Activated naive CD8-positive, alpha-beta T cell treated with anti-CD3 and anti-CD28 coated beads for 36 hours (primary cell): ENCODE measurements around the gene ST8SIA1. TPM values are rescaled to one million over a fixed set of nuclear protein-coding genes. Genes with fewer than 3 reads are reported as not detected.
A peak's percentile ranks its signal among the peaks of the same experiment; 100 is the strongest.

Experiments
- DNase-seq: peaks from one replicate; pipeline ENCODE4 v3.0.0; 2021
- H3K27ac Mint-ChIP-seq: one replicate; pipeline ENCODE4 v1.8.0; 2022; ENCODE audit warnings: mild to moderate bottlenecking, moderate library complexity, mixed read lengths
- H3K27me3 Mint-ChIP-seq: one replicate; pipeline ENCODE4 v1.8.0; 2022; ENCODE audit warnings: mild to moderate bottlenecking, mixed read lengths
- H3K36me3 Mint-ChIP-seq: one replicate; pipeline ENCODE4 v1.8.0; 2021; ENCODE audit warnings: mild to moderate bottlenecking, mixed read lengths
- H3K4me1 Mint-ChIP-seq: one replicate; pipeline ENCODE4 v1.8.0; 2021; ENCODE audit warnings: mixed read lengths
- H3K4me3 Mint-ChIP-seq: one replicate; pipeline ENCODE4 v1.8.0; 2022; ENCODE audit warnings: mild to moderate bottlenecking, moderate library complexity, mixed read lengths
- H3K9me3 Mint-ChIP-seq: one replicate; pipeline ENCODE4 v1.8.0; 2022; ENCODE audit warnings: mixed read lengths
- total RNA-seq, 2 experiments: library from RNA; stranded (reverse); gene quantifications; one replicate each; pipeline ENCODE4 v1.2.3, GENCODE V29; 2021

The ST8SIA1 gene
- total RNA-seq, 2 experiments from 2014 or later: 0.28 to 0.49 TPM

DNA sequence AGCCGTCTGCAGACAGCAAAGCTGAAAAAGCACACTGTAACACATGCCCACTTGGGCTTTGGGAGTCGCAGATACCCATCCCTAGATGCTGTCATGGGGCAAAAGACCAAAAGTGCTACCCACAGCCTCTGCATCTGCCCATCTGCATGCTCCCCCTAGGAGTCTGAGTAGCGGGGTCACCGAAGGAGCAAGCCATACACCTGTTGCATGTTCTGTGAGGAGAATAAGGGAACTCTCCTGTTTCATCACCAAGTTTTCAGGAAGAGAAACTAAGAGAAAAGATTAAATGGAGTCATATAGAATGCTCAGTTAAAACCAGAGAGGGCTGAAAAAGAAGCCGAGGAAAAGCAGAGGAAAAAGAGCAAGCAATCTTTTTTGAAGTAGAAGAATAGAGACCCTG, 13.7 kb upstream of the ST8SIA1 start:
- H3K9me3 Mint-ChIP-seq: peaks cover 7% of the 10 kb centered on the region
- no peaks in the 10 kb centered on the region for H3K36me3 Mint-ChIP-seq
- H3K27me3 Mint-ChIP-seq: no peaks in the 10 kb centered on the region
- H3K4me1 Mint-ChIP-seq: no peaks in the 10 kb centered on the region
- DNase-seq: no peak
- no peak overlapping the region for H3K27ac Mint-ChIP-seq
- H3K4me3 Mint-ChIP-seq: no peak overlapping the region

DNA sequence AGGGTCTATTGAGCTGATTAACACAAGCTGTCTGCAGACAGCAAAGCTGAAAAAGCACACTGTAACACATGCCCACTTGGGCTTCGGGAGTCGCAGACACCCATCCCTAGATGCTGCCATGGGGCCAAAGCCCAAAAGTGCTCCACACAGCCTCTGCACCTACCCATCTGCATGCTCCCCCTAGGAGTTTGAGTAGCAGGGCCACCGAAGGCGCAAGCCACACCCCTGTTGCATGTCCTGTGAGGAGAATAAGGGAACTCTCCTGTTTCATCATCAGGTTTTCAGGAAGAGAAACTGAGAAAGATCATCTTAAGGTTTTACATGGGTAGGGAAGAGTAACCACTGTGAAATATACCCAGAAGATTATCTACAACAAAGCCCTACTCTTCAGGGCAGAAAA, 5.6 kb upstream of the ST8SIA1 start:
- H3K27me3 Mint-ChIP-seq: peaks cover 22% of the 10 kb centered on the region
- no peak for DNase-seq
- peaks cover 14% of the 10 kb centered on the region for H3K9me3 Mint-ChIP-seq
- no peak overlapping the region for H3K27ac Mint-ChIP-seq
- H3K36me3 Mint-ChIP-seq: peaks cover 6% of the 10 kb centered on the region
- H3K4me3 Mint-ChIP-seq: no peak overlapping the region
- H3K4me1 Mint-ChIP-seq: peaks cover 4% of the 10 kb centered on the region

DNA sequence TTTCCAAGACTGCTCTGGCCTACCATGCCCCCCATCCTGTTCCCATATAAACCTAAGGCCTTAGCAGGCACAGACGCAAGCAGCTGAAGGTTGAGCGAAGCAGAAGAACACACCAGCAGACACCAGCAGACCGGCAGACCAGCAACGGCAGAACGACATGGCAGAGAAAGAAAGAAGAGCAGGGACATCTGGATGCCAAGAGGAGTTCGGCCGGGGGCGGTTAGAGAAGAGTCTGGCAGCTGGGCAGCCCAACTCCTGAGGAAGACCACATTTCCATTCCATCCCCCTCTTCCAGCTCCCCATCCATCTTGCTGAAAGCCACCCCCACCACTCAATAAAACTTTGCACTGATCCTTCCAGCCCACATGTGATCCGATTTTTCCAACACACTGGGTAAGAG, 5.2 kb upstream of the ST8SIA1 start:
- H3K27ac Mint-ChIP-seq: no peak overlapping the region

DNA sequence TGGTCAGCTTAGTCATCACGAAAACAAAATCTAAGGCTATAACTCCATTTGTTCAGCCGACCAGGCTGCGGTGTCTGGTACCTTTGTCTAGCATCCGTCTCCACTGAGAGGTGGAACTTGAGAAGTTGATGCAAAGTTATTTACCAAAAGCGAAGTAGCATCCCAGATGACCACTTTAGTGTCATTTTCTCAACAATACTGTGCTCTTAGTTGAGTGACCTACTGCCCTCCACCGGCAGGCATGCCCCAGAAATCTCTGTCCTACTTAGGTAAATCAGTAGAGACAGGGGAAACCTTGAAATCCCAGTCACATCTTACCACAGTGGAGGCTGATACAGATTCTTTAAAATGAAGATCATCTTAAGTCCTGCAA, 1.3 kb upstream of the ST8SIA1 start:
- Mint-ChIP-seq H3K27ac (no peak overlapping the region), H3K4me1 (peaks cover 18% of the 10 kb centered on the region), H3K27me3 (peaks cover 53% of the 10 kb centered on the region), H3K9me3 (peaks cover 2% of the 10 kb centered on the region), H3K36me3 (no peaks in the 10 kb centered on the region), H3K4me3 (peak overlapping the region; percentile 86)
- no peak for DNase-seq

More for the DNA sequence above, 5.2 kb upstream of the ST8SIA1 start:
- peaks cover 14% of the 10 kb centered on the region for H3K9me3 Mint-ChIP-seq
- H3K4me1 Mint-ChIP-seq: peaks cover 7% of the 10 kb centered on the region
- DNase-seq: no peak
- H3K4me3 Mint-ChIP-seq: no peak overlapping the region
- peaks cover 27% of the 10 kb centered on the region for H3K27me3 Mint-ChIP-seq
- H3K36me3 Mint-ChIP-seq: peaks cover 6% of the 10 kb centered on the region

DNA sequence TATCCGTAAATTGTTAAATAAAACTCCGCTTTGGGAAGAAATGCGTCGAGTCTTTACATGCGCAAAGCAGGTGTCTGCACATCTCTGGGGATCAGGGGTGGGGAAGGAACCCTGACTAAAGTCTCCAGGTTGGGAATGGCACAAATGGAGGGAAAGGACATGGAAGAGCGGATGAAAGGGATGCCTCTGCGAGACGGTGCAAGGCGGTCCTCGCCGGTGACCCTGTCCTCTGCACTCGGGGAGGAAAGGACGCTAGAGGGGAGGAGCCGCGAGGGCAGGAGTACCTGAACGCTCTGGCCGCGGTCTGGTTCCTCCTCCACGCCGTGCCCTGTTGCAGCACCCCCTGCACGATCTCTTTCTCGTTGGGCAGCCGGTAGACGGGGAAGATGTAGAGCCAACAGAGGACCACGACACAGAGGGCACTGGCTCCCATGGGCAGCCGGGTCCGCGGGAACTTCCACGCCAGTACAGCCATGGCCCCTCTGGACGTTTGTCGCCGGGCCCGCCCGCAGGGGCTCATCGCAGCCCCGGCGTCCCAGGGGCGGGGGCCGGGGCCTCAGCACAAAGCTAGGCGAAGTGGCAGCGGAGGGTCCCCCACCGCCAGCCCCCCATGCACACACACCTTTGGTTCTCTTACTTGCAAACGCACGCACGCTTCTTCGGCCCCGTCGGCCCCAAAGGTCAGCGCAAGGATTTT, 646 bp downstream of the ST8SIA1 start:
- H3K9me3 Mint-ChIP-seq: no peaks in the 10 kb centered on the region
- peaks cover 18% of the 10 kb centered on the region for H3K4me1 Mint-ChIP-seq
- H3K27me3 Mint-ChIP-seq: peaks cover 53% of the 10 kb centered on the region
- peak overlapping the region; percentile 86 for H3K4me3 Mint-ChIP-seq
- no peak overlapping the region for H3K27ac Mint-ChIP-seq
- no peaks in the 10 kb centered on the region for H3K36me3 Mint-ChIP-seq
- no peak for DNase-seq

DNA sequence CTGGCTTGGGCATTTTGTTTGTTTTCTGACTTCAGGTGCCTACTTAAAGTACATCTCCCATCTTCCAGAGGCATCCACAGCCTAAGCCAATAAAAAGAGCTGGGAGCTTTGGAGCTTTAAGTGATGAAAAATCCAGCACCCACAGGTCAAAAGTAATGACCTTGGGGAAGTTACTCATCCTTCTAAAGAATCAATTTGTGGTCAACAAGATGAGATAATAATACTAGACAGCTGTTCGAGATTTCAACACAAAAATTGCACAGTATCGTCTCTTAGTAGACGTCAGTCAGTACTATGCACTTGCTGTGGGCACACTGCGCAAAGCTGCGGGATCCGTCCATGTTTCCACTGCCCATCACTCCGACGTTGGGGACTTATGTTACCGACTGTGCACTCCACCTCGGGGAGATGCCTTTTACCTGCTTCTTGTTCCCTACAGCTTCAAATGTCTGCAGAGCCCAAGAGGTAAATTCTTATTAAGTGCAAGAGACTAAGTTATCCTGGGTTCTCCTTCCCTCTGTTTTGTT, 1.3 kb downstream of the ST8SIA1 start:
- Mint-ChIP-seq H3K4me3 (peak overlapping the region; percentile 86), H3K27me3 (peaks cover 53% of the 10 kb centered on the region), H3K27ac (no peak overlapping the region), H3K36me3 (no peaks in the 10 kb centered on the region), H3K4me1 (peaks cover 18% of the 10 kb centered on the region), H3K9me3 (no peaks in the 10 kb centered on the region)
- DNase-seq: no peak

DNA sequence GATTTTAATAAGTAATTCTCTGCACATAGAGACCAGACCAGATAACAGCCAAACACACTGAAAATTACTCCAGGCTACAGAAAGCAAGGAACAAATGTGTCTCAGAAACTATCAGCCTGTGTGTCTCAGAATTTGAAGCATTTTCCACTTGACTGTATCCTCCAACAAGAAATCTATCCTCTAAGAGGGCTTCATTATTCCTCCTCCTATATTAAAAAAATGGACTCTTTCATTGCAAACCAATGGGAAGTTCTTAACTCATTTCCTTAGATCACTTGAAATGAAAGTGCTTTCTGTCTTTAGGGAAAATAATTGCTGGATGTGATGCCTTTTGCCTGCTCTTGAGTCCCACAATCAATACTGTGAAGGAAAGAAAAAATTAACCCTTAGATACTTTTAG, 2.3 kb downstream of the ST8SIA1 start:
- Mint-ChIP-seq H3K36me3 (no peaks in the 10 kb centered on the region), H3K4me1 (peaks cover 18% of the 10 kb centered on the region), H3K27ac (no peak overlapping the region)

DNA sequence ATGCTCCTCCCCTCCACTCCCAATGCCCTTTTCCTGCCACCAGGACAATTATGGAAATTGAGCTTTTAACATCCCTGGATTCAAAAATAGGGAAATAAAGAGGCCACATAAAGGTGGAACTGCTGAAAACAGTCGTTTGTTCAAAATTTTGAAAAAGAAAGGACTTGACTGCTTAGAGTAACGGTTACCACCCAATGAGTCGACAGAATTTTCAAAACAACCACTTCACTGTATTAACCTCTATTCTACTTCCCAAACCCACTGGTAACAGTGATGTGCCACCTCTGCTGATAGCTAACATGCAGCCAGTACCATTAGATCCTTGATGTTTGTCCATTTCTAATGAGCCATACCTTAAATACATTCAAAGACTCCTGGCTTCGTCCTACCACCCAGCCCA, 4.9 kb downstream of the ST8SIA1 start:
- Mint-ChIP-seq H3K4me3 (no peak overlapping the region), H3K27me3 (peaks cover 26% of the 10 kb centered on the region), H3K9me3 (no peaks in the 10 kb centered on the region), H3K36me3 (no peaks in the 10 kb centered on the region), H3K27ac (no peak overlapping the region), H3K4me1 (peaks cover 12% of the 10 kb centered on the region)
- no peak for DNase-seq

More for the DNA sequence above, 2.3 kb downstream of the ST8SIA1 start:
- Mint-ChIP-seq H3K9me3 (no peaks in the 10 kb centered on the region), H3K4me3 (no peak overlapping the region), H3K27me3 (peaks cover 49% of the 10 kb centered on the region)
- no peak for DNase-seq

DNA sequence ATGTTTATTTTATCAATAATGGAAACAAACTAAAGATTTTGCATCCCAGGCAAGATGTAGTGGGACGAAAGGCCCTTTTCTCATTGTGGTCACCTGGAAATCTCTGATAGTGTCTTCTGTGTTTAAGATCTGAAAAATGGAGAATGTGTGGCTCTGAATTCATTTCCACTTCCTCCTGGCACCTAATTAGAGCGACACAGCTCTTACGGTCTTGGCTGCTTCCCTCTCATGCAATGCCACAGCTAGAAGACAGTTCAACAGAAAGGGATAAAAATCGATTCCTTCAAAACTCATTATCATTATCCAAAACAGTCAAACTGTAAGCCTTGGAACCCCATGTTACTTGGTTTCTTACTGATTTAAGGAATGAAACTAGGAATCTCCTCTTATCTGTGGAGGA, 9.3 kb downstream of the ST8SIA1 start:
- peaks cover 2% of the 10 kb centered on the region for H3K4me1 Mint-ChIP-seq
- DNase-seq: no peak
- no peaks in the 10 kb centered on the region for H3K36me3 Mint-ChIP-seq
- H3K4me3 Mint-ChIP-seq: no peak overlapping the region
- H3K9me3 Mint-ChIP-seq: no peaks in the 10 kb centered on the region
- H3K27ac Mint-ChIP-seq: no peak overlapping the region
- peaks cover 9% of the 10 kb centered on the region for H3K27me3 Mint-ChIP-seq

DNA sequence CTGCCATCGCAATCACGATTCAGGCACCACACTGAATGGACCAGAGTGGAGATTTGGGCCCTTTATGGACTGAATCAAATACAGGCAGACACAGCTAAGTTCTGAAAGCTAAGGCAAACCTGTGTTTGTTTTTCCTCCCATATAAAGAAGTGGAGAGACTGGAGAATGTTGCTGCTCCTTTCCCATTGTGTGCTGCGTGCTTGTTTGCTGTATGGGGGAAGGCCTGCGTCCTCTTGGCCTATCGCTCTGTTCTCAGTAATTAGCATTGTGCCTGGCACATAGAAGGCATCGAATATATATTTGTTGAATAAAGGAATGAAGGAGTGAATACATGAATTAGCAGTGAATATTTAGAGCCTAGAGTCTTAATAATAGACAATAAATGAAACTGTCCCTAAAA, 12.4 kb downstream of the ST8SIA1 start:
- H3K27ac Mint-ChIP-seq: no peak overlapping the region
- H3K4me1 Mint-ChIP-seq: peaks cover 2% of the 10 kb centered on the region
- no peak overlapping the region for H3K4me3 Mint-ChIP-seq
- no peaks in the 10 kb centered on the region for H3K9me3 Mint-ChIP-seq
- no peaks in the 10 kb centered on the region for H3K36me3 Mint-ChIP-seq
- H3K27me3 Mint-ChIP-seq: peaks cover 18% of the 10 kb centered on the region
- DNase-seq: no peak

DNA sequence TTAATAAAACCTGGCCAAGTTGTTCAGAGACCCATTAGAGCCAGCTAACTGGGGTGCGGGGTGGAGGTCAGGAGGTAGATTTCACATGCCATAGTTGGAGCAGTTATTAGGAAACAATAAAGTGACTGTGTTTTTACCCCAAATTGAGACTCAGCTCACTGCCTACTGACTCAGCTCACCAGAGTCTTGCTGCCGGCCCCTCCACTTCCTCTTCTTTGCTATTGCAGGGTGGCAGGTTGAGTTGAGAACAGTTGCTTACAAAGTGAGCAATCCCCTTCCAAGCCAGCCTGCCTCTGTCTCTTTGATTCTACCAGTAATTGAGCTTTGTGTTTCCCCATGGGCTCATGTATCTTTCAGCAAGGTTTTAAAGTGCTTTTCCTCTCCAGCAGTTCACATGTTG, 12.9 kb downstream of the ST8SIA1 start:
- H3K4me1 Mint-ChIP-seq: peaks cover 2% of the 10 kb centered on the region
- H3K4me3 Mint-ChIP-seq: no peak overlapping the region
- H3K9me3 Mint-ChIP-seq: no peaks in the 10 kb centered on the region
- H3K27me3 Mint-ChIP-seq: peaks cover 18% of the 10 kb centered on the region
- H3K36me3 Mint-ChIP-seq: no peaks in the 10 kb centered on the region
- H3K27ac Mint-ChIP-seq: no peak overlapping the region
- no peak for DNase-seq

DNA sequence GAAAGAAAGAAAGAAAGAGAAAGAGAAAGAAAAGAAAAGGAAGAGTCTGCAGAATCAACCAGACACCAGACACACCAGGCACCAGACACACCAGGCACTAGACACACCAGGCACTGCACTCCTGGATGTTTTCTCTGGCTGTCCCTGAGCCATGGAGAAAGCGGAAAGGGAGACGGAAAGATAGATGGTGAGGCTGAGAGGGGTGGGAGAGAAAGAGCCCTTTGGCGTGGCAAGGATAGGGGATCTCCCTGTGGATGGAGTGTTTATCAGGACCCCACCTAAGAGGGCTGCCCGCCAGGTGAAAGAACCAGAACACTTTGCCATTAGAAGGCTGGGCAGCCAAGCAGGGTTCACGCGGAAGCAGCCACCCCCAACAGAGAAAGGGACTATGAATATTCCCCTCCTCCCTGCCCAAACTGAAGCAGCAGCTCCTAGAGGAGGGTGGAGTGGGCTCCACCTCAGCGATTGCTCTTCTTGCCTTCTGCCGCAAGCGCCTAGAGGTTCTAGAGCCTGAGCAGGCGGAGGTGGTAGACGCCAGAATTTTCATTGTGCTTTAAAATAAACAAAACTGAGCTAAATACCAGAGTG, 13.4 kb downstream of the ST8SIA1 start:
- H3K4me3 Mint-ChIP-seq: no peak overlapping the region
- no peak overlapping the region for H3K27ac Mint-ChIP-seq

DNA sequence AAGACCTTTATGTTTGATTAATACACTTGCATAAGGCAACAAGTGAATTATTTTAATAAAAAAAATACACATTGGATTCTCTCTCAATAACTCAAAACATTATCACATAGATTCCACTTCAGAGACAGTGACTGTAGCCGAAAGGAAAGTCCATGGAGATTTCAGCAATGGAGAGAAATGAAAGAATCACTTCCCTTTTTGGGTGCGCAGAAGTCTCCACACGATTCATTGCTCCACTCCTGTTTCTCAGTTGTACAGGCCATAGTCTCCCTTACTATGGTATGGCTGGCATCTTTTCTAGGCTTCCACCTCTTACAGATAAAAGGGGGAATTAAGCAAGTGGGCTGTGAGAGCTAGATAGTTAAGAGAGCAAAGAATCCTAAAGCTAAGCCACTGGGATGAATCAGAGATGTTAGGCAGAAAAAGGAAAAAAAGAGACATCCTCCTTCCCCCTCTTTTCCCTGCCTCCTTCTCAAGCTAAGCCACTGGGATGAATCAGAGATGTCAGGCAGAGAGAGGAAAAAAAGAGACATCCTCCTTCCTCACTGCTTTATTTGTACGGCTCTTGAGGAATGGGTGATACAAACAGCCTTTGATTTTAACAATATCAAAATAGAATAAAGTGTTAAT, 16.3 kb downstream of the ST8SIA1 start:
- Mint-ChIP-seq H3K36me3 (no peaks in the 10 kb centered on the region), H3K27ac (no peak overlapping the region), H3K4me3 (no peak overlapping the region), H3K9me3 (no peaks in the 10 kb centered on the region), H3K4me1 (no peaks in the 10 kb centered on the region), H3K27me3 (peaks cover 22% of the 10 kb centered on the region)
- no peak for DNase-seq

More for the DNA sequence above, 13.4 kb downstream of the ST8SIA1 start:
- Mint-ChIP-seq H3K36me3 (no peaks in the 10 kb centered on the region), H3K9me3 (no peaks in the 10 kb centered on the region), H3K27me3 (peaks cover 22% of the 10 kb centered on the region), H3K4me1 (peaks cover 2% of the 10 kb centered on the region)
- DNase-seq: no peak

DNA sequence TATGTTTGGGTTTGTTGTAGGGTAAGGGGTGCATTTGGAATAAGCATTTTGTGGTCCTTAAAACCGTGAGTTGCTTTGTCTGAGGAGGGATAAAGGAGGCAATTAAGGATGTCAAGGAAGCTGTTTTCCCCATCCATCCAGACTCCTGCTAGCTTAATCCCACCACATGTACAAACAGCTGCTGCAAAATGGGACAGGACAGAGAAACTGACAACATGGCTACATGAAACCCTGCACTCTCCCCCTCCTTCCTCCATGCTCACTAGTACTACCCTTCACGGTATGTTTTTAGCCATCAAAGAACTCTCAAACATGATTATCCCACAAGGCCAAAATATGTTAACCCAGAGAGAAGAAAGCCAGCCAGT, 20.6 kb downstream of the ST8SIA1 start:
- H3K36me3 Mint-ChIP-seq: no peaks in the 10 kb centered on the region
- DNase-seq: no peak
- H3K27me3 Mint-ChIP-seq: peaks cover 12% of the 10 kb centered on the region
- no peak overlapping the region for H3K27ac Mint-ChIP-seq
- H3K4me3 Mint-ChIP-seq: no peak overlapping the region
- no peaks in the 10 kb centered on the region for H3K4me1 Mint-ChIP-seq
- no peaks in the 10 kb centered on the region for H3K9me3 Mint-ChIP-seq

DNA sequence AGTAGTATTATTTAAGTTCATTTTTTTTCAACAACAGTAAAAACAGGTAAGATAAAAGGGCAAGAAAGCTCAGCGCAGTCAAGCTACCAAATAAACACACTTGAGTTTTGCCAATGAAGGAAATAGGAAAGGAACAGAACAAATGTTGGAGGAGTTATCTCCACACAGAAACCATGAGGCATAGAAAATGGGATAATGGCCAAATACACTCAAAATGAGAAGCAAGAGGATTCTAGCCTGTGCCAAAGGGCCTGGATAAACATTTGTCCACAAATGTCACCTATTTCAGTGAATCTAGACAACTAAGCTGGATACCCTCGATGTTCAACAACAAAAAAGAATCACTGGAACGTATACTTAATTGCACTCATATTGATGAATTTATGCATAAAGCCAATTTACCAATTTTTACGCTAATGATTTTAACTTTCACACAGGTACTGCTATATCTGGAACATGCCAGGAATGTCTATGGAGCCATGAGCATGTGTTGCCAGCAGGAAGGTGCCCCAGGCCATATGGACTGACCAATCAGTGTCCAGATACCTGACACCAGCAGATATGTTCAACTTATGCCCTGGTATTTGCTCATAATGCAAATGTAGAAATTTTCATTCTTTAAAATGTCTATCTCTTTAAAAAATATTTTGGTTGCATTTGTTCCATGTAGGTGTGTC, 21.1 kb downstream of the ST8SIA1 start:
- Mint-ChIP-seq H3K9me3 (no peaks in the 10 kb centered on the region), H3K27me3 (peaks cover 15% of the 10 kb centered on the region), H3K36me3 (no peaks in the 10 kb centered on the region), H3K27ac (no peak overlapping the region), H3K4me3 (no peak overlapping the region), H3K4me1 (no peaks in the 10 kb centered on the region)
- no peak for DNase-seq
